Osteoblast (primary cell): ENCODE measurements around the gene SART3. TPM values are rescaled to one million over a fixed set of nuclear protein-coding genes. Genes with fewer than 3 reads are reported as not detected.
A peak's percentile ranks its signal among the peaks of the same experiment; 100 is the strongest.

ENCODE experiments used
- DNase-seq: peaks from one replicate; pipeline ENCODE4 v3.0.0; 2011; ENCODE audit warnings: low spot score, mixed read lengths; ENCODE audit not compliant: insufficient read length; ENCODE audit errors: missing footprints
- H2AFZ ChIP-seq: 2 replicates; pipeline ENCODE4 v1.6.0; 2011; ENCODE audit warnings: mild to moderate bottlenecking, low read length
- H3K27ac ChIP-seq: 2 replicates; pipeline ENCODE4 v1.5.1; 2011; ENCODE audit warnings: mild to moderate bottlenecking, low read depth, low read length, moderate library complexity
- H3K27me3 ChIP-seq: 2 replicates; pipeline ENCODE4 v1.6.0; 2012; ENCODE audit warnings: mild to moderate bottlenecking, control low read depth, inconsistent platforms, low read length, moderate library complexity; ENCODE audit not compliant: insufficient read depth
- H3K36me3 ChIP-seq: 2 replicates; pipeline ENCODE4 v1.5.1; 2011; ENCODE audit warnings: mild to moderate bottlenecking, low read length, control low read depth, moderate library complexity; ENCODE audit not compliant: insufficient read depth
- H3K4me1 ChIP-seq: 2 replicates; pipeline ENCODE4 v1.5.1; 2011; ENCODE audit warnings: mild to moderate bottlenecking, low read length, control low read depth, moderate library complexity; ENCODE audit not compliant: insufficient read depth
- H3K4me2 ChIP-seq: 2 replicates; pipeline ENCODE4 v1.6.0; 2011; ENCODE audit warnings: mild to moderate bottlenecking, low read length; ENCODE audit not compliant: insufficient read depth
- H3K4me3 ChIP-seq: fragments of 200-600 bp; sonication (generic); 3 replicates; pipeline ENCODE4 v1.5.1; 2012; ENCODE audit warnings: mild to moderate bottlenecking, low read length, inconsistent platforms; ENCODE audit not compliant: insufficient read depth
- H3K79me2 ChIP-seq: 2 replicates; pipeline ENCODE4 v1.6.0; 2012; ENCODE audit warnings: mild to moderate bottlenecking, low read length, control low read depth, inconsistent platforms; ENCODE audit not compliant: insufficient read depth
- H3K9me3 ChIP-seq: 2 replicates; pipeline ENCODE4 v1.5.1; 2011; ENCODE audit warnings: low read depth, low read length, control low read depth
- H4K20me1 ChIP-seq: 2 replicates; pipeline ENCODE4 v1.6.0; 2012; ENCODE audit warnings: mild to moderate bottlenecking, low read length, control low read depth; ENCODE audit not compliant: insufficient read depth
- total RNA-seq: library from RNA; depleted of rRNA; stranded (reverse); fragments of >200 nt; gene quantifications from 2 replicates; pipeline ENCODE4 v1.2.3, GENCODE V29; 2012
- TF ChIP-seq, protein P1 (sequence below): IDR thresholded peaks from 2 replicates; pipeline ENCODE4 v1.5.1; 2011; ENCODE audit warnings: mild to moderate bottlenecking, low read depth, low read length, moderate library complexity; ENCODE audit errors: extremely low read depth

SART3 gene
- total RNA-seq, 1 donor: 57.9 TPM

DNA sequence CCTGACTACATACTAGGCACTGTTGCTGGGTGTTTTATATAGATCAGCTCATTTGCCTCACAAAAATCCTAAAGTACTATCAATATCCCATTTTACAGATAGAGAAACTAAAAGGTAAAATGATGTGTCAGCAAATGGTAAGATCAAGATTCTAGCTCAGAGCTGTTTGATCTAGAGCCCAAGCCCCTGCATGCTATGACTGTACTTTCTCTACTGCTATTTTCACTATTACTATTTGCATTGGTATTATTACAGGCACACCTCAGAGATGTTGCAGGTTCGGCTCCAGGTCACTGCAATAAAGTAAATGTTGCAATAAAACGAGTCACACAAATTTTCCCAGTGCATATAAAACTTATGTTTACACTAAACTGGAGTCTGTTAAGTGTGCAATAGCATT, 12.3 kb upstream of the SART3 start:
- Histone ChIP-seq H4K20me1 (no peaks in the 10 kb centered on the region), H3K9me3 (no peaks in the 10 kb centered on the region), H3K27me3 (no peaks in the 10 kb centered on the region), H3K4me3 (no peak overlapping the region), H3K4me1 (peaks cover 11% of the 10 kb centered on the region), H3K79me2 (no peaks in the 10 kb centered on the region), H3K27ac (no peak overlapping the region), H3K4me2 (no peak overlapping the region), H2AFZ (no peak overlapping the region), H3K36me3 (peaks cover 7% of the 10 kb centered on the region)
- DNase-seq: no peak
- TF ChIP-seq, protein P1, sequence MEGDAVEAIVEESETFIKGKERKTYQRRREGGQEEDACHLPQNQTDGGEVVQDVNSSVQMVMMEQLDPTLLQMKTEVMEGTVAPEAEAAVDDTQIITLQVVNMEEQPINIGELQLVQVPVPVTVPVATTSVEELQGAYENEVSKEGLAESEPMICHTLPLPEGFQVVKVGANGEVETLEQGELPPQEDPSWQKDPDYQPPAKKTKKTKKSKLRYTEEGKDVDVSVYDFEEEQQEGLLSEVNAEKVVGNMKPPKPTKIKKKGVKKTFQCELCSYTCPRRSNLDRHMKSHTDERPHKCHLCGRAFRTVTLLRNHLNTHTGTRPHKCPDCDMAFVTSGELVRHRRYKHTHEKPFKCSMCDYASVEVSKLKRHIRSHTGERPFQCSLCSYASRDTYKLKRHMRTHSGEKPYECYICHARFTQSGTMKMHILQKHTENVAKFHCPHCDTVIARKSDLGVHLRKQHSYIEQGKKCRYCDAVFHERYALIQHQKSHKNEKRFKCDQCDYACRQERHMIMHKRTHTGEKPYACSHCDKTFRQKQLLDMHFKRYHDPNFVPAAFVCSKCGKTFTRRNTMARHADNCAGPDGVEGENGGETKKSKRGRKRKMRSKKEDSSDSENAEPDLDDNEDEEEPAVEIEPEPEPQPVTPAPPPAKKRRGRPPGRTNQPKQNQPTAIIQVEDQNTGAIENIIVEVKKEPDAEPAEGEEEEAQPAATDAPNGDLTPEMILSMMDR: no peak

DNA sequence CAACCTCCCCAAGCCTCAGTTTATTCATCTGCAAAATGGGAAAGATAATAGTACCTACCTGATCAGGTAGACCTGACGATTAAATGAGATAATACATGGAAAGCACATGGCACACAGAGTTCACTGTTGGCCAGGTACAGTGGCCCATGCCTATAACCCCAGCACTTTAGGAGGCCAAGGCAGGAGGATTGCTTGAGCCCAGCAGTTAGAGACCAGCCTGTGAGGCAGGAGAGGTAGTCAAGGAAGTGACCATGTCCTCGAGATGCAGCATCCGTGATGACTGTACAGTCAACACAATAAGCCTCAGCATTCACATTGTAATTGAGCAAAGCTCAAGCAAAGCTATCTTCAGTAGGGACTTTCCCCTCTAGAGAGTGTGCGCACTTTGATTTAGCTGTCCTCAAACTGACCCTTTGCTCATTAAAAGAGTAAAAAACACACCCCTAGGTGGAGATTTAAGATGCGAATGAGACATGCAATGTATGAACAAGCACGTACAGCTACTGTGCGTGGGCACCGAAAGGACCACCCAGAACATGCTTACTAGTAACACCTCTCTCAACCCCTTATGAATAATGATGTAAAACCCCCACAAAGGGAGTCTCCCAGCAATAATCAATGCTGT, 11.3 kb upstream of the SART3 start:
- no peak for DNase-seq
- Histone ChIP-seq H3K79me2 (no peaks in the 10 kb centered on the region), H3K4me3 (no peak overlapping the region), H2AFZ (no peak overlapping the region), H3K9me3 (no peaks in the 10 kb centered on the region), H4K20me1 (no peaks in the 10 kb centered on the region), H3K36me3 (peaks cover 17% of the 10 kb centered on the region), H3K27ac (no peak overlapping the region), H3K4me2 (no peak overlapping the region), H3K27me3 (no peaks in the 10 kb centered on the region), H3K4me1 (peaks cover 11% of the 10 kb centered on the region)
- TF ChIP-seq, protein P1: no peak

DNA sequence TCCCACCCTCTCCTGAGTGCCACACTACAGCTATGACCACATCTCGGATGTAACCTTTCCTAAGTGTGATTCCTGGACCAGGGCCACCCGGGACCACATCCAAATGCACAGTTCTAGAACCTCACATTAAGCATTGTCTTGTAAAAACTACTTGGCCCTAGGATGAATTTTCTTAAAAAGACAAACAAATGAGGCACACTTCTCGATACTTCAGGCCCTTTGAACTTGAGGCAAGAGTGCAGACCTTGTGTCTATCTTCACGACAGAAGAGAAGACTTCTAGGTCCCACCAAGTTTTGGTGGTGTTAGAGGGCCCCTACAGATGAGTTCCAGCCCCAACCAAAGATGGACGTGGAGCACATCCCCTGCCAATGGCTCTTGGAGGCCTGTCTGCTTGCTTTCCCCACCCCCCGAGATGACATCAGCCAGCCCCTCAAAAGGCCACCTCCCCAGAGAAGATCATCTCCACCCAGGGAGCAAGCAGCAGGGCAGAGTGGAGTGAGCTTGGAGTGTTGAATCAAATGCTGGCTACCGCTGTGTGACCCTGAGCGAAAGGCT, 10.7 kb upstream of the SART3 start:
- Histone ChIP-seq H3K79me2 (no peaks in the 10 kb centered on the region), H3K9me3 (no peaks in the 10 kb centered on the region), H2AFZ (no peak overlapping the region), H3K4me3 (no peak overlapping the region), H3K27me3 (no peaks in the 10 kb centered on the region), H3K27ac (no peak overlapping the region), H3K4me1 (peaks cover 10% of the 10 kb centered on the region), H3K4me2 (no peak overlapping the region), H4K20me1 (no peaks in the 10 kb centered on the region), H3K36me3 (peaks cover 23% of the 10 kb centered on the region)
- no peak for DNase-seq
- TF ChIP-seq, protein P1: no peak

DNA sequence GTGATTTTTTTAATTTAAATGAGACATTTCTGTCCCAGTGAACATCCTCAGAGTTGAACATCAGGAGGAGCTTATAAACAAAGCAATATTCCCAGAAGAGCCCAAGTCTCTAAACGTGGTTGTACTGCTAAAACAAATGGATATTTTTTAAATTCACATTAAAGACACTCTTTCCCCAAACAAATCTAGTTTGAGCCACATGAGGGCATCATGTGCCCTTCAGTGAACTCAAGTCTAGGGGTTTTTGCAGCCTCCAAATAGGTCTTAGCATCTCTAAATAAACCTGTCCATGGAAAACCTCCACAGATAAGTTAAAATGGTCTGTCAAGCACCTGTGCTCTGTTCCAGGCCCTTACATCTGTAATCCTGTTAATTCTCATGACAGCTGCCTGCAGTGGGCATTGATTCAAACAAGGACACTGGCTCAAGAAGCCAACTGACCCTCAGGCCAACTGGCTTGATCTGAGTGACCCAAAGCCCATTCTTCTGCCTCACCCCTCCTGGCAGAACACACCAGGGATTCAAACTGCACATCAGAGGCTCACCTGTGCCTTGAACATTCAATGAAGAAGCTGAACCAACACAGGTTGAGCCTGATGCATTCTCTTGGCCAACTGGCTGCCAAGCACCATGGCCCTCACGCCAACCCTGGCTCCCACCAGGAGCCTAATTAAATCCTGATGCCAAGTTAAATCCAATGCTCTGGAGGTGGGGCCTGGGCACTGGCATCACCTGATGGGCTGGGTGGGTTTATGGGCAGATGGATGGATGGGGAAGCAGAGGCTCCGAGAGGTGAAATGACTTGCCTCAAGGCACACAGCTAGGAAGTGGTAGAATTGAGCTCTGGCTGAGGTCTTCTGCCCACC, 10.0 kb upstream of the SART3 start:
- Histone ChIP-seq H3K9me3 (no peaks in the 10 kb centered on the region), H3K4me2 (no peak overlapping the region), H3K4me1 (peaks cover 5% of the 10 kb centered on the region)

More for the DNA sequence above, 10.0 kb upstream of the SART3 start:
- Histone ChIP-seq H3K36me3 (peaks cover 30% of the 10 kb centered on the region), H2AFZ (no peak overlapping the region), H3K4me3 (no peak overlapping the region), H3K27ac (no peak overlapping the region), H3K79me2 (no peaks in the 10 kb centered on the region), H3K27me3 (no peaks in the 10 kb centered on the region), H4K20me1 (no peaks in the 10 kb centered on the region)
- no peak for DNase-seq
- TF ChIP-seq, protein P1: peak; percentile 66
